ENCODE measurements around the gene ARFGAP2. TPM values are rescaled to one million over a fixed set of nuclear protein-coding genes. Genes with fewer than 3 reads are reported as not detected.

Gene ARFGAP2
- total and polyA plus RNA-seq, 7 donors = 58.7 to 138 (median 84.3) TPM

DNA sequence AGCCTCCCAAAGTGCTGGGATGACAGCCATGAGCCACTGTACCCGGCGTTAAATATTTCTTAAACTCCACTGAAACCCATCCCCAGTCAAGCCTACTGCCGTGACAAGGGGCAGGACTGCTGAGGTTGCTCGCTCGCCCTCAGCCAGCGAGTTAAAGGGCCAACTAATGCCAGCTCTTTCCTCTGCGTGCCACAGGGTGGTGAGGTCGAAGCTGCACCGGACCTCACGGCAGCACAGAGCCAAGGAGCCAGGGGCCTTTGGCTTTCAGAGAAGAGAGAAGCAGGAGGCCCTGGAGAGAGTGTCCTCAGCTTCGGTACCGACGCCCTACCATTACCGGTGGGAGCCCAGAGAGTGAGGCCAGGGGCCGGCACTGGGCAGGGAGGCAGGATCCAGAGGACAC lies 12.8 kb downstream of the ARFGAP2 start:
- H3K36me3 ChIP-seq (ENCODE audit: insufficient read depth in 1 of 2, low read depth in 1 of 2) = peaks cover 15 to 64% of the 10 kb centered on the region in 2 donors
- no peak for TF ChIP-seq CTCF (IDR thresholded peaks at IDR 0.05)
- H3K4me3 ChIP-seq = no peak overlapping the region
- ATAC-seq = no peak
- WGBS, 3 donors = 62 to 77% (median 67%) methylated on average over 15 of the region's 15 CpGs
- H3K9me3 ChIP-seq = no peaks in the 10 kb centered on the region
- intact Hi-C loops (cut with DNase I) = no loop called here
- H3K27ac ChIP-seq = no peak overlapping the region
- peak in 1 of 2 donors; percentile 12 for DNase-seq
- no peaks in the 10 kb centered on the region for H3K27me3 ChIP-seq (ENCODE audit: insufficient read depth in 3 of 3, low read length in 2 of 3)
- peaks cover 12% of the 10 kb centered on the region for H3K4me1 ChIP-seq

DNA sequence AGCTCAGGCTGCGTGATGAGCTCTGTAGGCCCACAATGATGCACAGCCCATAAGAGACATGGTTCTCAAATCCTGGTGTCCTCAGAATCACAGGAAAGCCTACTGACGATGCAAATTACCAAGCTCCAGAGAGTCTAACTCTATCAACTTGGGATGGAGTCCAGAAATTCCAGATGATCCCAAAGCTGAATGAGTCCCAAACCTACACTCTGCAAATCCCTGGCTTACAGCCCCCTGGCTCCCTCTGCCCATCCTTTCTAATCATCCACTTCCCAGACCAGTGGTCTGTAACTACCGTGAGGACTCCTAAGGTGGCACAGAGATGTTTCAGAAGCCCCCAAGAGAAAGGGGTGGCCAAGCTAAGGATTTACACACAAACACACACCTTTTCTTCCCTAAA lies 13.5 kb downstream of the ARFGAP2 start:
- Histone ChIP-seq H3K27me3 (ENCODE audit: insufficient read depth in 3 of 3, low read length in 2 of 3) (no peaks in the 10 kb centered on the region), H3K36me3 (ENCODE audit: insufficient read depth in 1 of 2, low read depth in 1 of 2) (peaks cover 15 to 57% of the 10 kb centered on the region in 2 donors), H3K9me3 (no peaks in the 10 kb centered on the region), H3K4me1 (peaks cover 10% of the 10 kb centered on the region), H3K4me3 (no peak overlapping the region), H3K27ac (no peak overlapping the region)
- no peak for TF ChIP-seq CTCF (IDR thresholded peaks at IDR 0.05)
- 15 to 39% (median 19%) methylated on average over 3 of the region's 3 CpGs for WGBS, 3 donors
- ATAC-seq (no peak), DNase-seq (peak in 1 of 2 donors; percentile 1)
- intact Hi-C loops (cut with DNase I) = no loop called here

DNA sequence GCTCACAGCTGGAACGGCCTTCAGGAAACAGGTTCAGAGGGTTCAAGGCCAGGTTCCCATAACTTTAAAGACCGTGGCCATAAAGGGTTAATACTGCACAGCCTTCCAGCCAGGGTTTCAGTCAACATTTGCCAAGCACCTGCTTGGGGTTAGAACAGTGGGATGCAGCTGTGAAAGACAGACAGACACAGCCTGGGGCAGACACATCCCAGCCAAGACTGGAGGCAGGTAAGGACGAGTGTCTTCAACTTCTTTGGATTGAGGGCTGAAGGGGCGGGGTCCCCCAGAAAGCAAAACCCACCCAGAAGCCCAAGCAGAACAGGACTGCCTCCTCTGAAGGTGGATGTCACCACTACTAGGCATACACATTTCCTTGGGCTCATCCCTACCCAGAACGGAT lies 14.3 kb downstream of the ARFGAP2 start:
- intact Hi-C loops (cut with DNase I) = no loop called here
- DNase-seq (no peak), ATAC-seq (peak; percentile 14 to 22 (median 18))
- no peaks in the 10 kb centered on the region for H3K9me3 ChIP-seq
- H3K4me3 ChIP-seq = no peak overlapping the region
- peaks cover 10% of the 10 kb centered on the region for H3K4me1 ChIP-seq
- no peak overlapping the region for H3K27ac ChIP-seq
- H3K36me3 ChIP-seq (ENCODE audit: insufficient read depth in 1 of 2, low read depth in 1 of 2) = peaks cover 15 to 50% of the 10 kb centered on the region in 2 donors
- no peak for TF ChIP-seq CTCF (IDR thresholded peaks at IDR 0.05)
- no peaks in the 10 kb centered on the region for H3K27me3 ChIP-seq (ENCODE audit: insufficient read depth in 3 of 3, low read length in 2 of 3)
- 33 to 47% (median 41%) methylated on average over 5 of the region's 5 CpGs for WGBS, 3 donors

DNA sequence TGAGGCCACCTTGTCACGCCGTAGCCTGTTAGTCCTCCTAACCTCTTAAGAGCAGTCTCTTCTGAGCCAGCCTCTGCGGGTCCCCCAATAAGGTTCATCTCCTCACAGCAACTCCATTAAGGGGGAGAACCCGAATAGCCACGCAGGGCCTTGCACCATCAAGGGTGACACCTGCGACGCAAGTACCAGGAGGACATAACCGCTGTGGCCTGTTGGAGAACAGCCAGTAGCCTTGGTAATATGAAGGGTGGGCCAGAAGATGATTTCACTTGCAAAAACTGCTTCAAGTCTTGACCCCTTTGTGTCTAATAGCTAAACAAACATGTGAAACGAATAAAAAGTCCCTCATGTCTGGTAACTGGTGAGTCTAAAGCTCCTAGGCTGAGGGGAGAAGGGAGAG lies 14.8 kb downstream of the ARFGAP2 start:
- no peaks in the 10 kb centered on the region for H3K9me3 ChIP-seq
- no peak overlapping the region for H3K4me3 ChIP-seq
- no peak for DNase-seq
- no peak overlapping the region for H3K27ac ChIP-seq
- intact Hi-C loops (cut with DNase I) = no loop called here
- no peak for TF ChIP-seq CTCF (IDR thresholded peaks at IDR 0.05)
- WGBS, 3 donors = 27 to 42% (median 37%) methylated on average over 9 of the region's 9 CpGs
- H3K36me3 ChIP-seq (ENCODE audit: insufficient read depth in 1 of 2, low read depth in 1 of 2) = peaks cover 12 to 44% of the 10 kb centered on the region in 2 donors
- peaks cover 10% of the 10 kb centered on the region for H3K4me1 ChIP-seq
- ATAC-seq = peak in 3 of 4 donors; percentile 1 to 17 (median 4)
- no peaks in the 10 kb centered on the region for H3K27me3 ChIP-seq (ENCODE audit: insufficient read depth in 3 of 3, low read length in 2 of 3)

All from psoas muscle (tissue), 8 donors.